H1 (cell line): Measurements from ENCODE around the gene HSF5. TPM values are rescaled to one million over a fixed set of nuclear protein-coding genes. Genes with fewer than 3 reads are reported as not detected.
A peak's percentile ranks its signal among the peaks of the same experiment; 100 is the strongest.

Experiments
- CTCF ChIA-PET: fragments of 300-600 bp; sonication (Branson Sonifier 250); formaldehyde crosslinking; loops from one replicate; lab custom pipeline; 2021; ENCODE audit not compliant: partially characterized antibody; lab: Charles Lee
- POLR2A ChIA-PET: fragments of 300-600 bp; sonication (Branson Sonifier 250); formaldehyde crosslinking; loops from one replicate; lab custom pipeline; 2021; ENCODE audit warnings: inconsistent platforms; ENCODE audit not compliant: partially characterized antibody; lab: Charles Lee
- DNase-seq, 2 experiments: peaks; one replicate each; pipeline versions ENCODE4 v3.0.0 to v3.0.0-alpha.2; 2010 to 2022; ENCODE audit warnings: low spot score in 2 of 2, low read depth in 1 of 2, mixed read lengths in 1 of 2
- FAIRE-seq: peaks from 2 replicates; lab custom pipeline; 2011; peaks lifted over from hg19 to GRCh38; lab: Jason Lieb, UNC
- H2AFZ ChIP-seq: 2 replicates; pipeline ENCODE4 v1.8.1; 2012; ENCODE audit warnings: low read length, inconsistent platforms
- H2AK5ac ChIP-seq: 2 replicates; pipeline ENCODE4 v1.6.1; 2013; ENCODE audit warnings: low read depth, low read length
- H2BK120ac ChIP-seq: replicated peaks from 2 replicates; pipeline ENCODE3; 2013; ENCODE audit warnings: low read depth, low read length, inconsistent platforms
- H2BK12ac ChIP-seq: 2 replicates; pipeline ENCODE4 v1.6.1; 2013; ENCODE audit warnings: low read depth, low read length
- H2BK15ac ChIP-seq: 2 replicates; pipeline ENCODE4 v1.6.1; 2013; ENCODE audit warnings: low read length
- H2BK20ac ChIP-seq: 2 replicates; pipeline ENCODE4 v1.6.1; 2013; ENCODE audit warnings: low read length
- H2BK5ac ChIP-seq: 2 replicates; pipeline ENCODE4 v1.6.1; 2013; ENCODE audit warnings: low read depth, low read length
- H3K14ac ChIP-seq: 2 replicates; pipeline ENCODE4 v1.6.1; 2013; ENCODE audit warnings: inconsistent platforms; ENCODE audit not compliant: insufficient read length
- H3K18ac ChIP-seq: 2 replicates; pipeline ENCODE4 v1.6.1; 2013; ENCODE audit warnings: low read length; ENCODE audit errors: extremely low read depth
- H3K23ac ChIP-seq: 2 replicates; pipeline ENCODE4 v1.6.1; 2013; ENCODE audit warnings: inconsistent platforms; ENCODE audit not compliant: insufficient read length
- H3K23me2 ChIP-seq: 2 replicates; pipeline ENCODE4 v1.6.1; 2013; ENCODE audit warnings: low read depth, low read length
- H3K27ac ChIP-seq: 2 replicates; pipeline ENCODE4 v1.6.1; 2011; ENCODE audit warnings: low read depth, low read length, inconsistent platforms
- H3K27me3 ChIP-seq, 4 experiments: replicated peaks in 1 of 4; 1 replicate in 1 of 4; 2 replicates in 3 of 4; pipeline versions ENCODE4 v1.6.1 to v1.8.1; 2011 to 2013; ENCODE audit warnings: low read length in 3 of 4, mild to moderate bottlenecking in 3 of 4, inconsistent platforms in 2 of 4, mixed read lengths in 2 of 4, moderate library complexity in 1 of 4; ENCODE audit not compliant: control insufficient read depth in 3 of 4, insufficient read depth in 3 of 4; ENCODE audit errors: extremely low read depth in 1 of 4
- H3K36me3 ChIP-seq, 4 experiments: 2 replicates each; pipeline versions ENCODE4 v1.6.1 to v1.8.1; 2011 to 2013; ENCODE audit warnings: mild to moderate bottlenecking in 4 of 4, low read length in 3 of 4, moderate library complexity in 2 of 4, control low read depth in 1 of 4, inconsistent platforms in 1 of 4; ENCODE audit not compliant: insufficient read depth in 4 of 4, control insufficient read depth in 2 of 4
- H3K4ac ChIP-seq: replicated peaks from 2 replicates; pipeline ENCODE3; 2013; ENCODE audit warnings: low read length, low read depth, mixed read lengths, inconsistent platforms; ENCODE audit not compliant: insufficient read length
- H3K4me1 ChIP-seq, 4 experiments: replicated peaks in 1 of 4; 1 replicate in 1 of 4; 2 replicates in 3 of 4; pipeline versions ENCODE4 v1.6.1 to v1.8.1; 2011 to 2013; ENCODE audit warnings: low read length in 3 of 4, inconsistent platforms in 2 of 4, mixed read lengths in 1 of 4; ENCODE audit not compliant: insufficient read depth in 4 of 4, control insufficient read depth in 3 of 4
- H3K4me2 ChIP-seq, 2 experiments: 2 replicates each; pipeline versions ENCODE4 v1.6.1 to v1.8.1; 2011 to 2013; ENCODE audit warnings: low read depth in 2 of 2, low read length in 2 of 2, control low read depth in 1 of 2, inconsistent platforms in 1 of 2, mild to moderate bottlenecking in 1 of 2; ENCODE audit not compliant: insufficient read depth in 1 of 2
- H3K4me3 ChIP-seq, 4 experiments: fragments of 200-600, 300-600 bp in 1 of 4; sonication (generic), shearing (Covaris generic), sonication (Bioruptor Twin) in 1 of 4; 2 replicates each; pipeline versions ENCODE4 v1.5.1 to v1.8.1; 2011 to 2016; ENCODE audit warnings: low read length in 4 of 4, low read depth in 3 of 4, control low read depth in 2 of 4, inconsistent platforms in 2 of 4, mild to moderate bottlenecking in 2 of 4, mixed read lengths in 1 of 4, moderate library complexity in 1 of 4; ENCODE audit not compliant: insufficient read depth in 2 of 4; ENCODE audit errors: extremely low read depth in 1 of 4
- H3K56ac ChIP-seq: replicated peaks from 2 replicates; pipeline ENCODE3; 2013; ENCODE audit warnings: low read depth, mild to moderate bottlenecking, mixed read lengths, low read length, inconsistent platforms; ENCODE audit not compliant: insufficient read length
- H3K79me1 ChIP-seq: 2 replicates; pipeline ENCODE4 v1.6.1; 2013; ENCODE audit warnings: low read depth, low read length, control low read depth
- H3K79me2 ChIP-seq, 2 experiments: 2 replicates each; pipeline versions ENCODE4 v1.6.1 to v1.8.1; 2012 to 2013; ENCODE audit warnings: low read length in 2 of 2, mild to moderate bottlenecking in 2 of 2, inconsistent platforms in 1 of 2; ENCODE audit not compliant: insufficient read depth in 2 of 2, control insufficient read depth in 1 of 2
- H3K9ac ChIP-seq, 4 experiments: replicated peaks in 1 of 4; 1 replicate in 1 of 4; 2 replicates in 3 of 4; pipeline versions ENCODE4 v1.6.1 to v1.8.1; 2011 to 2013; ENCODE audit warnings: low read depth in 3 of 4, low read length in 3 of 4, control low read depth in 2 of 4, mild to moderate bottlenecking in 2 of 4, moderate library complexity in 2 of 4, inconsistent platforms in 1 of 4; ENCODE audit errors: extremely low read depth in 1 of 4
- H3K9me3 ChIP-seq, 2 experiments: 2 replicates each; pipeline versions ENCODE4 v1.6.1 to v1.8.1; 2012 to 2013; ENCODE audit warnings: mild to moderate bottlenecking in 2 of 2, moderate library complexity in 2 of 2, control low read depth in 1 of 2, inconsistent platforms in 1 of 2, low read depth in 1 of 2, low read length in 1 of 2, mixed read lengths in 1 of 2; ENCODE audit not compliant: insufficient read depth in 2 of 2
- H4K20me1 ChIP-seq, 2 experiments: replicated peaks in 1 of 2; 2 replicates each; pipeline versions ENCODE3 to v1.8.1; 2011 to 2013; ENCODE audit warnings: inconsistent platforms in 2 of 2, low read length in 2 of 2, mild to moderate bottlenecking in 1 of 2; ENCODE audit not compliant: insufficient read depth in 2 of 2, control insufficient read depth in 1 of 2
- H4K5ac ChIP-seq: 2 replicates; pipeline ENCODE4 v1.6.1; 2013; ENCODE audit warnings: low read length, low read depth, mixed read lengths, inconsistent platforms; ENCODE audit not compliant: insufficient read length
- H4K8ac ChIP-seq: 2 replicates; pipeline ENCODE4 v1.8.0; 2013; ENCODE audit warnings: mild to moderate bottlenecking, moderate library complexity, low read length, inconsistent platforms; ENCODE audit not compliant: insufficient read depth; ENCODE audit errors: extremely low read depth
- H4K91ac ChIP-seq: replicated peaks from 2 replicates; pipeline ENCODE3; 2013; ENCODE audit warnings: low read length, mixed read lengths, inconsistent platforms; ENCODE audit not compliant: insufficient read length
- ASH2L ChIP-seq: fragments of 200-600, 300-600 bp; sonication (generic); IDR thresholded peaks from one replicate; pipeline ENCODE4 v1.7.1; 2017; ENCODE audit warnings: low read length
- EZH2 ChIP-seq: fragments of 200-600 bp; sonication (generic); IDR thresholded peaks from 2 replicates; pipeline ENCODE4 v1.7.1; 2012; ENCODE audit warnings: low read depth, mild to moderate bottlenecking, moderate library complexity, low read length, inconsistent platforms; ENCODE audit not compliant: severe bottlenecking
- HDAC6 ChIP-seq: IDR thresholded peaks from one replicate; pipeline ENCODE4 v1.7.1; 2012; ENCODE audit warnings: low read depth, mild to moderate bottlenecking, inconsistent platforms, low read length, moderate library complexity
- KDM5A ChIP-seq: fragments of 200-600 bp; IDR thresholded peaks from 2 replicates; pipeline ENCODE4 v1.7.1; 2012; ENCODE audit warnings: mild to moderate bottlenecking, low read length, inconsistent platforms, mixed read lengths
- POU5F1 ChIP-seq: IDR thresholded peaks from 2 replicates; pipeline ENCODE4 v1.6.1; 2011; ENCODE audit warnings: low read depth, mild to moderate bottlenecking, low read length, moderate library complexity
- RBBP5 ChIP-seq: IDR thresholded peaks from 2 replicates; pipeline ENCODE4 v1.7.1; 2012; ENCODE audit warnings: low read depth, mild to moderate bottlenecking, inconsistent platforms, low read length, moderate library complexity, borderline replicate concordance
- RXRA ChIP-seq: IDR thresholded peaks from 2 replicates; pipeline ENCODE4 v1.6.1; 2011; ENCODE audit warnings: low read depth, mild to moderate bottlenecking, low read length, moderate library complexity; ENCODE audit not compliant: insufficient read depth
- SP2 ChIP-seq: IDR thresholded peaks from 2 replicates; pipeline ENCODE4 v1.6.1; 2012; ENCODE audit warnings: mild to moderate bottlenecking, low read length, inconsistent platforms
- SUZ12 ChIP-seq: fragments of 200-600 bp; sonication (generic); IDR thresholded peaks from 2 replicates; pipeline ENCODE4 v1.6.1; 2012; ENCODE audit warnings: mild to moderate bottlenecking, inconsistent platforms, low read length, moderate library complexity, mixed read lengths
- TAF7 ChIP-seq: optimal IDR thresholded peaks from 2 replicates; pipeline ENCODE3; 2011; ENCODE audit warnings: low read depth, mild to moderate bottlenecking, inconsistent platforms, low read length, moderate library complexity, borderline replicate concordance
- WGBS, 2 experiments: shearing (Covaris generic) in 1 of 2; methylation state at CpG; one replicate each; pipeline versions ENCODE4 v1.1.6 to v1.1.7; 2013 to 2015; ENCODE audit warnings: low lambda C conversion rate in 2 of 2, mixed read lengths in 2 of 2, inconsistent platforms in 1 of 2, low coverage in 1 of 2, missing lambda C conversion rate in 1 of 2; ENCODE audit not compliant: insufficient replicate concordance in 2 of 2, insufficient coverage in 1 of 2, insufficient read length in 1 of 2; ENCODE audit errors: extremely low coverage in 1 of 2, missing lambda C conversion rate in 1 of 2; 5-methylcytosine and 5-hydroxymethylcytosine counted together
- polyA plus RNA-seq, 7 experiments: library from polyadenylated mRNA; depleted of rRNA in 3 of 7; stranded (reverse) in 5 of 7; unstranded in 2 of 7; fragments of >200 nt in 5 of 7; fragments of 200-250 nt in 2 of 7; gene quantifications; 1 replicate in 5 of 7; 2 replicates in 1 of 7; 4 replicates in 1 of 7; pipeline versions ENCODE4 v1.2.1 to v1.2.3, GENCODE V29; 2011 to 2013; ENCODE audit warnings: missing spikeins in 2 of 7, mixed read lengths in 2 of 7
- total RNA-seq: library from RNA; stranded (reverse); fragmentation: NEBNext Ultra II Directional; extraction: Animal tissue kit (Norgen Biotek cat#: 25700); gene quantifications from 2 replicates; pipeline ENCODE4 v1.2.1, GENCODE V29; 2021

Gene HSF5
- total and polyA plus RNA-seq, 2 of the 8 experiments (the other 6 are each of a cell fraction or from before 2014, with no cell fraction given) = not detected

GRCh38 chr17:58528443-58528842 is 40.2 kb upstream of the HSF5 start:
- Histone ChIP-seq H2BK12ac (no peak overlapping the region), H3K27me3 (peaks cover 0 to 5% (median 2%) of the 10 kb centered on the region in 4 experiments; a peak in 5 of 7 replicates), H3K27ac (no peak overlapping the region), H3K14ac (no peak overlapping the region), H3K23me2 (peaks cover 12% of the 10 kb centered on the region), H4K8ac (no peak overlapping the region), H3K4ac (no peak overlapping the region), H2BK20ac (no peak overlapping the region), H3K79me2 (no peaks in the 10 kb centered on the region), H2AK5ac (0 out of 2 replicates have a peak overlapping the region, but pooled peaks have one; percentile 68), H3K23ac (no peak overlapping the region), H3K4me3 (no peak overlapping the region), H4K91ac (no peak overlapping the region), H3K79me1 (no peaks in the 10 kb centered on the region), H3K4me2 (no peak overlapping the region), H3K56ac (no peak overlapping the region), H3K9me3 (no peaks in the 10 kb centered on the region), H3K36me3 (no peaks in the 10 kb centered on the region), H2BK120ac (no peak overlapping the region), H4K20me1 (no peaks in the 10 kb centered on the region), H2BK5ac (no peak overlapping the region), H2BK15ac (no peak overlapping the region), H4K5ac (no peak overlapping the region), H2AFZ (no peak overlapping the region), H3K18ac (no peak overlapping the region), H3K4me1 (peaks cover 7 to 18% (median 9%) of the 10 kb centered on the region in 4 experiments), H3K9ac (no peak overlapping the region)
- no peak for TF ChIP-seq SUZ12
- no peak for TF ChIP-seq HDAC6
- TF ChIP-seq ASH2L = no peak
- TF ChIP-seq RXRA = no peak
- no peak for TF ChIP-seq TAF7
- no peak for TF ChIP-seq POU5F1
- no peak for TF ChIP-seq KDM5A
- no peak for TF ChIP-seq EZH2
- no peak for TF ChIP-seq RBBP5
- TF ChIP-seq SP2 = no peak
- ChIA-PET CTCF (interaction anchor here (0.7 to 16.5 kb wide), 8 partner anchors 8 to 477 kb away, joined by 3 to 163 read pairs (median 6); a partner anchor contains a TSS), POLR2A (interaction anchor here (0.8 to 5.1 kb wide), 5 partner anchors 9 to 103 kb away, joined by 3 to 28 read pairs (median 6); partner anchors contain the start of gene MTMR4)
- FAIRE-seq = no peak
- DNase-seq = no peak
- WGBS, 2 experiments = 77% methylated on average over 3 of the region's 3 CpGs; no CpG with 5 or more reads in 1 of the 2 experiments
